ENCODE data around the gene SLC12A4.

DNA sequence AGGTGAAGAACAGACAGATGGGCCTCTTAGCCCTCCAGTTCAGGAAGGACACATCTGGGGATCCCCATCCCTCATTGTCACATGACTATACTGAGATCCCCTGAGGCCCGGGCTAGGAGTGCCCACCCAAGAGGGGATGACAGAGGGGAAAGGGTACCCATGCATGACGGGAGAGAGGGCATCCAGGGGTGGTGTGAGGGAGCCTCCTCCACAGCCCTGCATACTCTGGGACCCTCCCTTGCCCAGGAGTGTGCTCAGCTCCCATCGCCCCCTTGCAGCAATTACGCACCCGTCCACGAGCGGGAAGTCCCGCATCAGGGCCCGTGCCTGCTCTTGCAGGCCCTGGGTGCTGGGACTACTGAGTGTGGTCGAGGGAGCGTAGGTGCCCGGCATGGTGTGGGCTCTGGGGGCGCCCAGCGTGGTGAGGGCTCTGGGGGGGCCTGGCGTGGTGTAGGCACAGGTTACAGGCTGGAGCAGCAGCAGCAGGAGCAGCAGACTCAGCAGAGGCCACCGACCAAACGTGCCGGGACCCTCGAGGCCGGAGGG is 24.3 kb upstream of the SLC12A4 start:
- TF ChIP-seq, protein P1, sequence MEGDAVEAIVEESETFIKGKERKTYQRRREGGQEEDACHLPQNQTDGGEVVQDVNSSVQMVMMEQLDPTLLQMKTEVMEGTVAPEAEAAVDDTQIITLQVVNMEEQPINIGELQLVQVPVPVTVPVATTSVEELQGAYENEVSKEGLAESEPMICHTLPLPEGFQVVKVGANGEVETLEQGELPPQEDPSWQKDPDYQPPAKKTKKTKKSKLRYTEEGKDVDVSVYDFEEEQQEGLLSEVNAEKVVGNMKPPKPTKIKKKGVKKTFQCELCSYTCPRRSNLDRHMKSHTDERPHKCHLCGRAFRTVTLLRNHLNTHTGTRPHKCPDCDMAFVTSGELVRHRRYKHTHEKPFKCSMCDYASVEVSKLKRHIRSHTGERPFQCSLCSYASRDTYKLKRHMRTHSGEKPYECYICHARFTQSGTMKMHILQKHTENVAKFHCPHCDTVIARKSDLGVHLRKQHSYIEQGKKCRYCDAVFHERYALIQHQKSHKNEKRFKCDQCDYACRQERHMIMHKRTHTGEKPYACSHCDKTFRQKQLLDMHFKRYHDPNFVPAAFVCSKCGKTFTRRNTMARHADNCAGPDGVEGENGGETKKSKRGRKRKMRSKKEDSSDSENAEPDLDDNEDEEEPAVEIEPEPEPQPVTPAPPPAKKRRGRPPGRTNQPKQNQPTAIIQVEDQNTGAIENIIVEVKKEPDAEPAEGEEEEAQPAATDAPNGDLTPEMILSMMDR (IDR thresholded peaks at IDR 0.05): no peak
- no peak for TF ChIP-seq POLR2A (IDR thresholded peaks at IDR 0.05)
